GM12874 (cell line): Measurements from ENCODE around the gene RAB21.

Source experiments
- TF ChIP-seq, protein P1 (sequence below): IDR thresholded peaks from 2 replicates; pipeline ENCODE4 v1.5.1; 2011; ENCODE audit warnings: low read depth, mild to moderate bottlenecking, control low read depth, low read length, moderate library complexity; ENCODE audit not compliant: insufficient read depth

RAB21 gene

DNA sequence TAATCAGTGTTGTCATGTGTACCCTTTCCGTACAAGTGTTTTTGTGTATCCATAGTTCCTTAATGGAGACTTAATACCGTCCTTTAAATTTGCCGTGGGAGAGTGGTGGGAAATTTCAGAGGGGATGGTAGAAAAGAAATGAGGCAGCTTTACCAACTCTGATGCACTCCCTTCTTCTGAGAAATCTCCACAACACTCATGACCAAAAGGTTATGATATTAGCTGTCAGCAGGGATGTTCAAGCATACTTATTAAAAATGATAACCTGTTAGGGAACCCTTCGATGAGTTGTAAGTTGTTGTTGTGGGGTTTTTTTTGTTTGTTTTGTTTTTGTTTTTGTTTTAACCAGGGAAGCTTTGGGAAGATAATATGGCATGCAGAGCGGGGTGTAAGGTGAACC is 12.5 kb downstream of the RAB21 start:
- TF ChIP-seq, protein P1, sequence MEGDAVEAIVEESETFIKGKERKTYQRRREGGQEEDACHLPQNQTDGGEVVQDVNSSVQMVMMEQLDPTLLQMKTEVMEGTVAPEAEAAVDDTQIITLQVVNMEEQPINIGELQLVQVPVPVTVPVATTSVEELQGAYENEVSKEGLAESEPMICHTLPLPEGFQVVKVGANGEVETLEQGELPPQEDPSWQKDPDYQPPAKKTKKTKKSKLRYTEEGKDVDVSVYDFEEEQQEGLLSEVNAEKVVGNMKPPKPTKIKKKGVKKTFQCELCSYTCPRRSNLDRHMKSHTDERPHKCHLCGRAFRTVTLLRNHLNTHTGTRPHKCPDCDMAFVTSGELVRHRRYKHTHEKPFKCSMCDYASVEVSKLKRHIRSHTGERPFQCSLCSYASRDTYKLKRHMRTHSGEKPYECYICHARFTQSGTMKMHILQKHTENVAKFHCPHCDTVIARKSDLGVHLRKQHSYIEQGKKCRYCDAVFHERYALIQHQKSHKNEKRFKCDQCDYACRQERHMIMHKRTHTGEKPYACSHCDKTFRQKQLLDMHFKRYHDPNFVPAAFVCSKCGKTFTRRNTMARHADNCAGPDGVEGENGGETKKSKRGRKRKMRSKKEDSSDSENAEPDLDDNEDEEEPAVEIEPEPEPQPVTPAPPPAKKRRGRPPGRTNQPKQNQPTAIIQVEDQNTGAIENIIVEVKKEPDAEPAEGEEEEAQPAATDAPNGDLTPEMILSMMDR: no peak

DNA sequence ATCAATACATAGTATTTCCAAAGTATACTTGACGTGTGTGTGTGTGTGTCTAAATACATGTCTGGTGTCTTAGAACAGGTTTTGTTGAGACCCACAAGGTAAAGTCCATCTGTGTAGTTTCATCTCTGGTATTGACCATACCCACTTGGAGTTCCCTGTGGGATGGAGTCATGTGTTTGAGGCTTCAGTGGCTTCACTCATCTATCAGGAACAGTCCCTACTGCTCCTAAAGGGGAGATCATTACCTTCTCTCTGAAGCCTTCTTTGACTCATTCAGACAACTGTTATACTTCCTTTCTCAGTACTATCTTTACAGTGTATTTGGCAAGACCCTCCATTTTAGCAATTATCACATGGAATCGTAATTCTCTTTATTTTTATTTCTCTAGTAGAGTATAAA is 14.2 kb downstream of the RAB21 start:
- TF ChIP-seq, protein P1: no peak

DNA sequence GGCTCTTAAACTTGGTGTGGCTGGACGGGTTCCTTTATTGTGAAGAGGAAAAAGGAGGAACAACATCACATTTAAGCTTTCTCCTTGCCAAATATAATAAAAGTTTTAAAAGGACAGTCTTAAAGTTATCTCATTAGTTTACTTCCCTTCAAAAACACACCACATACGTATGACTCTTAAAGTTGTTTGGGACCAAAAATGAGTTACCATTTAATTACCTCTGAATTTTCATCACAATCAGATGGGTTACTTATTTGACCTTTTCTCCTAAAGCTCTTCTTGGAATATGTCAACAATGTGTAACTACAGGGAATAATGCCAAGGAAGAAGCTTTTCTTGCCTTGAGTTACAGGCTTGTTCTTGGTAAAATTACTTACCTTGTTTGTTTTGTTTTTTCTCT is 16.4 kb downstream of the RAB21 start:
- TF ChIP-seq, protein P1: no peak

DNA sequence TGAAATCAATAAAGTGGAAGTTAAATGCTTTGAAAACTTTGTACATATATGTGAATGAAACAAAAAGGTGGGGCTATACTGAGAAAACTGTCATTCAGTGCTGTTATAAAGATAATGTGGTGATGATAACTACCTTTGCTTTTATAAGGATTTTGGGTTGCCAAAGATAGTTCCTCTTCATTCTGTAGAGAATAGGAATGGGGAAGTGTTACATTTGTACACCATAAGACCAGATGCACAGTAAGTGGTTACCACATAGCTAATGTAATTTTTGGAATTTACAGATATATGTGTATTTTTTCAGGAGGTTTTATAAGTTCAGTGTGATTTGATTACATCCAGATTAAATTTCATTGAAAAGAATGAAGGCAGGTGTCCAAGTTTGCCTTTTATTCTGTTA is 18.1 kb downstream of the RAB21 start:
- TF ChIP-seq, protein P1: no peak

DNA sequence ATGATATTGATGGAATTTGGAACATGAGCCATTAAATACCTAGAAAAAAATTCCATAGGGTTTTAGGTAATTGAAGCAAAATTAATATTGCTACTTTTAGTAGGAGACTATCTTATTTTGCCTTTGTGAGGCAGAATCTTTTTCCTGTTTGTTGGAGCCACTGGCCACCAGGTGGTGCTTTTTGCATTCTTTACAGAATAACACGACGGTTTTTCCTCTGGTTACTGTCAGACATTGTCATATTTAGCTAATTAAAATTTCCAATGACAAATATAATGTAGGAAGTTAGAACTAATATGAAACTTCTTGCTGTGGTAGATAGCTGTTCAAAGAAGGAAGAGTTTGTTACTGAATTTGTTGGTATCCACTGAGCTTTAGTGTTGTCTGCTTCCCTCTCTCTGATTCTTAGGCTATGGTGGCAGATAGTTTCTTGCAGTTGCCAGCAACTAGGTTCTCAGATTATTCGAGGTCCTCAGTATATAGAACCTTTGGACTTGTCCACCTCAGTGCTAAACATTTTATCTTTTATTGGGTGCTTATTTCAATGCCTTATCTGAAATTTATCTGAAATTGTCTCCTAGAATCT is 25.7 kb downstream of the RAB21 start:
- TF ChIP-seq, protein P1: peak; percentile 50; the same call in 1 of the 2 replicates

DNA sequence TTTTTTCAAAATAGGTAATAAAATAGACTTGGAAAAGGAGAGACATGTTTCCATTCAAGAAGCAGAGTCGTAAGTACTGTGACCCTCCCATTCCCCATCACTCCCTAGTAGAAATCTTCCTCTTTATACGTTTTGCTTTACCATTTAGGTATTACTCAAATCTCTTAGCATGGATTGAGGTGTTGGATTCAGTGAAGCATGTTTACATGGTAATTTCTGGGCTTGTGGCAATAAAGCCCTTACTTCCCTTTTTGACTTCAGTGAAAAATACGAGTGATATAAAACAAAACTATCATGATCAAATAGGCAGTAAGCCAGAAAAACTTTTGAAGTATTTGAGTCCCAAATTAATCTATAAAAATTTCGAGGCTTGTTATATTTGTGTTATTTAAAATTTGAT is 27.4 kb downstream of the RAB21 start:
- TF ChIP-seq, protein P1: no peak

DNA sequence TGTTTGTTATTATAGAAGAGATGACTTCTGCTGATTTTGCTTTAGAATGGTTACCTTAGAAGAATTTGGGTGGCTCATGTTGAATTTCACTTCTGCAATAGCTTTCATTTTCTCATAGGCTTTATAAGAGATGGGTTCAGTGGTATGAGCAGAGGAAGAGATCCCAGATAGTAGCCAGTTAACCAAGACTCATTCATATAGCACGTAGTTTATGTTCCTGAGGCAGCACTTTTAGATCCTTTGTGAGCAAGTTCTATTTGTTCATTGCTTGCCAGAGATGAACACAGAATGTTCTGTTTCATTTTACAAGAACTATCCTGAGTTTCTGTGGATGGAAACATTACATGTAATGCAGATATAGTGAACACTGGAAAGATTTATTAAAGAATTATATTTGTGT is 32.2 kb downstream of the RAB21 start:
- TF ChIP-seq, protein P1: no peak
